Endothelial cell of umbilical vein (primary cell): ENCODE measurements around the gene FUT6. TPM values are rescaled to one million over a fixed set of nuclear protein-coding genes. Genes with fewer than 3 reads are reported as not detected.
"Not testable (repeated sequence)": the region's sequence is repeated elsewhere in the genome, so short reads cannot be mapped to it uniquely, and the experiment has no call there.

ENCODE experiments used
- BruUV-seq: library from RNA; stranded (reverse); fragments of 400-500 nt; replicated peaks from 2 replicates; lab custom pipeline; 2021; lab: Mats Ljungman, UMichigan
- CTCF ChIA-PET: fragments of 300-600, 350-600 bp; sonication (Branson Sonifier 250); formaldehyde crosslinking; loops from one replicate; lab custom pipeline; 2021; ENCODE audit warnings: antibody characterized with exemption, inconsistent platforms; lab: Charles Lee
- POLR2A ChIA-PET: fragments of 300-600, 350-600 bp; sonication (Branson Sonifier 250); formaldehyde crosslinking; loops from one replicate; lab custom pipeline; 2021; ENCODE audit warnings: antibody characterized with exemption, inconsistent platforms; lab: Charles Lee
- DNase-seq: peaks from one replicate; pipeline ENCODE4 v3.0.0-alpha.2; 2011; ENCODE audit warnings: low read depth, low spot score
- FAIRE-seq: peaks from 2 replicates; lab custom pipeline; 2011; peaks lifted over from hg19 to GRCh38; lab: Jason Lieb, UNC
- H2AFZ ChIP-seq: 2 replicates; pipeline ENCODE4 v1.6.0; 2012; ENCODE audit warnings: low read depth, low read length, control low read depth, inconsistent platforms
- H3K27ac ChIP-seq: 2 replicates; pipeline ENCODE4 v1.5.1; 2011; ENCODE audit warnings: low read depth, mild to moderate bottlenecking, control low read depth, low read length, moderate library complexity; ENCODE audit not compliant: insufficient read depth
- H3K27me3 ChIP-seq, 2 experiments: 2 replicates each; pipeline versions ENCODE4 v1.6.0 to v1.6.1; 2011; ENCODE audit warnings: low read length in 2 of 2, mixed read lengths in 1 of 2; ENCODE audit not compliant: control insufficient read depth in 2 of 2, insufficient read depth in 2 of 2
- H3K36me3 ChIP-seq, 2 experiments: 2 replicates in 1 of 2; 3 replicates in 1 of 2; pipeline ENCODE4 v1.5.1; 2011; ENCODE audit warnings: low read length in 2 of 2, mild to moderate bottlenecking in 1 of 2, moderate library complexity in 1 of 2; ENCODE audit not compliant: control insufficient read depth in 2 of 2, insufficient read depth in 2 of 2; ENCODE audit errors: extremely low read depth in 1 of 2
- H3K4me1 ChIP-seq: 3 replicates; pipeline ENCODE4 v1.5.1; 2011; ENCODE audit warnings: mild to moderate bottlenecking, low read length; ENCODE audit not compliant: control insufficient read depth, insufficient read depth; ENCODE audit errors: extremely low read depth
- H3K4me2 ChIP-seq: 2 replicates; pipeline ENCODE4 v1.6.1; 2011; ENCODE audit warnings: low read length, control low read depth, mixed read lengths; ENCODE audit not compliant: insufficient read depth
- H3K4me3 ChIP-seq, 3 experiments: fragments of 200-600 bp in 1 of 3; sonication (generic), shearing (Covaris generic) in 1 of 3; replicated peaks in 1 of 3; 2 replicates each; pipeline ENCODE4 v1.5.1; 2011 to 2016; ENCODE audit warnings: control low read depth in 3 of 3, low read length in 3 of 3, mild to moderate bottlenecking in 2 of 3, inconsistent platforms in 1 of 3, low read depth in 1 of 3, moderate library complexity in 1 of 3; ENCODE audit not compliant: insufficient read depth in 1 of 3
- H3K79me2 ChIP-seq: 2 replicates; pipeline ENCODE4 v1.6.0; 2012; ENCODE audit warnings: low read length, inconsistent platforms; ENCODE audit not compliant: control insufficient read depth, insufficient read depth
- H3K9ac ChIP-seq: replicated peaks from 2 replicates; pipeline ENCODE3; 2011; ENCODE audit warnings: low read length, control low read depth; ENCODE audit not compliant: insufficient read depth; ENCODE audit errors: extremely low read depth
- H3K9me1 ChIP-seq: replicated peaks from 3 replicates; pipeline ENCODE4 v1.6.0; 2011; ENCODE audit warnings: mild to moderate bottlenecking, low read length; ENCODE audit not compliant: control insufficient read depth, insufficient read depth; ENCODE audit errors: extremely low read depth
- H3K9me3 ChIP-seq: replicated peaks from 2 replicates; pipeline ENCODE4 v1.5.1; 2012; ENCODE audit warnings: low read length, inconsistent platforms; ENCODE audit not compliant: control insufficient read depth, insufficient read depth
- H4K20me1 ChIP-seq: replicated peaks from 2 replicates; pipeline ENCODE3; 2011; ENCODE audit warnings: mild to moderate bottlenecking, low read length; ENCODE audit not compliant: control insufficient read depth, insufficient read depth; ENCODE audit errors: extremely low read depth
- CTCF ChIP-seq, 2 donors: IDR thresholded peaks; 1 replicate in 1 of 2; 2 replicates in 1 of 2; pipeline ENCODE4 v1.5.1; 2011; ENCODE audit warnings: low read length in 2 of 2, mild to moderate bottlenecking in 2 of 2, moderate library complexity in 2 of 2, control low read depth in 1 of 2, inconsistent platforms in 1 of 2, low read depth in 1 of 2; ENCODE audit not compliant: insufficient read depth in 1 of 2; ENCODE audit errors: extremely low read depth in 1 of 2
- EZH2 ChIP-seq: IDR thresholded peaks from 2 replicates; pipeline ENCODE4 v1.6.1; 2012; ENCODE audit warnings: borderline replicate concordance, low read depth, mild to moderate bottlenecking, moderate library complexity, low read length, inconsistent platforms; ENCODE audit not compliant: severe bottlenecking
- FOS ChIP-seq: IDR thresholded peaks from 2 replicates; pipeline ENCODE4 v1.6.1; 2011; ENCODE audit warnings: mild to moderate bottlenecking, low read length, moderate library complexity, borderline replicate concordance; ENCODE audit not compliant: insufficient read depth
- GATA2 ChIP-seq: IDR thresholded peaks from 2 replicates; pipeline ENCODE4 v1.7.0; 2011; ENCODE audit warnings: low read depth, mild to moderate bottlenecking, moderate library complexity, mixed read lengths, low read length; ENCODE audit not compliant: insufficient read length, insufficient read depth
- JUN ChIP-seq: IDR thresholded peaks from 2 replicates; pipeline ENCODE4 v1.6.1; 2011; ENCODE audit warnings: borderline replicate concordance, low read depth; ENCODE audit not compliant: insufficient read length, insufficient read depth
- MAX ChIP-seq: IDR thresholded peaks from 2 replicates; pipeline ENCODE4 v1.6.1; 2011; ENCODE audit not compliant: insufficient read depth, insufficient read length
- MYC ChIP-seq: IDR thresholded peaks from one replicate; pipeline ENCODE4 v1.6.1; 2011; ENCODE audit warnings: mild to moderate bottlenecking, low read depth, low read length
- POLR2A ChIP-seq: IDR thresholded peaks from 2 replicates; pipeline ENCODE4 v1.6.1; 2012; ENCODE audit warnings: low read depth, mild to moderate bottlenecking, control low read depth, low read length
- POLR2AphosphoS5 ChIP-seq: IDR thresholded peaks from 2 replicates; pipeline ENCODE4 v1.6.1; 2012; ENCODE audit warnings: low read depth, mild to moderate bottlenecking, control low read depth, low read length, moderate library complexity; ENCODE audit not compliant: insufficient read depth
- dilution Hi-C: fragments of 300-500 bp; cut with MboI; formaldehyde crosslinking; loops from one replicate; pipeline ENCODE4 v1.15.0; 2019; ENCODE audit warnings: low sequenced_read_pairs; ENCODE audit not compliant: extremely low pct_ligation_motif_present
- intact Hi-C: fragments of 100-400 bp; cut with micrococcal nuclease; formaldehyde crosslinking; loops from one replicate; pipeline ENCODE4 v1.10.0; 2022
- polyA plus RNA-seq, 4 experiments: library from polyadenylated mRNA; depleted of rRNA in 3 of 4; stranded (reverse) in 3 of 4; unstranded in 1 of 4; fragments of >200 nt; gene quantifications; 2 replicates each; pipeline versions ENCODE4 v1.2.1 to v1.2.3, GENCODE V29; 2011 to 2012; ENCODE audit warnings: missing spikeins in 1 of 4
- total RNA-seq: library from RNA; stranded (reverse); gene quantifications from 2 replicates; pipeline ENCODE4 v1.2.3, GENCODE V29; 2021

The FUT6 gene
- total and polyA plus RNA-seq, 2 donors (not counting 3 experiments of a cell fraction or from before 2014, with no cell fraction given) = not detected

- POLR2A ChIA-PET = interaction anchor here (0.6 kb wide), 1 partner anchor 61 kb away, joined by 5 read pairs; no protein-coding TSS in a partner anchor
- CTCF ChIA-PET = no interaction called here
- no peak for FAIRE-seq
These were observed 57.2 kb downstream of the FUT6 start for GRCh38 chr19:5782322-5782721.

GRCh38 chr19:5780916-5781315, 58.6 kb downstream of the FUT6 start:
- H3K9me3 ChIP-seq, H3K4me1 ChIP-seq, DNase-seq, H3K27ac ChIP-seq, FAIRE-seq, H3K9ac ChIP-seq, H3K4me2 ChIP-seq, H3K4me3 ChIP-seq, H3K27me3 ChIP-seq, dilution Hi-C loops, H3K79me2 ChIP-seq, intact Hi-C loops, H3K9me1 ChIP-seq, H4K20me1 ChIP-seq, H2AFZ ChIP-seq, BruUV-seq: not testable (repeated sequence)
- peaks cover 0 to 11% of the 10 kb centered on the region in 2 experiments for H3K36me3 ChIP-seq
- POLR2A ChIA-PET = interaction anchor here (0.7 kb wide), 1 partner anchor 62 kb away, joined by 3 read pairs; no protein-coding TSS in a partner anchor
- CTCF ChIA-PET = interaction anchor here (1.2 to 1.7 kb wide), 2 partner anchors 23 to 28 kb away, joined by 3 to 4 read pairs; no protein-coding TSS in a partner anchor

More at GRCh38 chr19:5782322-5782721, 57.2 kb downstream of the FUT6 start:
- Histone ChIP-seq H3K27me3 (no peaks in the 10 kb centered on the region), H3K9me3 (no peaks in the 10 kb centered on the region), H3K4me3 (no peak overlapping the region), H3K79me2 (no peaks in the 10 kb centered on the region), H4K20me1 (no peaks in the 10 kb centered on the region), H3K36me3 (peaks cover 4 to 19% of the 10 kb centered on the region in 2 experiments), H3K4me1 (no peaks in the 10 kb centered on the region), H3K4me2 (no peak overlapping the region), H2AFZ (no peak overlapping the region), H3K9ac (no peak overlapping the region), H3K27ac (no peak overlapping the region), H3K9me1 (no peaks in the 10 kb centered on the region)
- no peak for DNase-seq
- dilution Hi-C loops = no loop called here
- TF ChIP-seq POLR2AphosphoS5 = no peak
- no peak for TF ChIP-seq MYC
- no peak for TF ChIP-seq GATA2
- TF ChIP-seq CTCF (IDR thresholded peaks at IDR 0.05; ENCODE audit: extremely low read depth in 1 of 2, insufficient read depth in 1 of 2, low read depth in 1 of 2, low read length in 2 of 2) = no peak
- TF ChIP-seq MAX = no peak
- TF ChIP-seq POLR2A = no peak
- no peak for TF ChIP-seq FOS
- TF ChIP-seq EZH2 = no peak
- TF ChIP-seq JUN = no peak
- intact Hi-C loops = no loop called here
- BruUV-seq = no TSS peak
